Activated naive CD8-positive, alpha-beta T cell treated with anti-CD3 and anti-CD28 coated beads, Interleukin-2, amount 10 ng/mL, durations not matched to agents 7 days and 5 days (primary cell): ENCODE results near the gene MACROD2. TPM values are rescaled to one million over a fixed set of nuclear protein-coding genes. Genes with fewer than 3 reads are reported as not detected.

ENCODE experiments used
- ATAC-seq: fragments of 150-1000 bp; cut with Tn5 transposase; one replicate; pipeline ENCODE4 v1.10.0; 2021; ENCODE audit warnings: low read depth, moderate library complexity
- POLR2A ChIA-PET: fragments of 350-600 bp; sonication (Branson Sonifier 250); formaldehyde crosslinking; loops from one replicate; lab custom pipeline; 2021; ENCODE audit warnings: antibody characterized with exemption; lab: Charles Lee
- DNase-seq: peaks from one replicate; pipeline ENCODE4 v3.0.0; 2021
- H3K27ac Mint-ChIP-seq: one replicate; pipeline ENCODE4 v1.8.0; 2022; ENCODE audit warnings: mild to moderate bottlenecking, mixed read lengths
- H3K27me3 Mint-ChIP-seq: one replicate; pipeline ENCODE4 v1.8.0; 2022; ENCODE audit warnings: mild to moderate bottlenecking, moderate library complexity, mixed read lengths
- H3K36me3 Mint-ChIP-seq: one replicate; pipeline ENCODE4 v1.8.0; 2021; ENCODE audit warnings: mild to moderate bottlenecking, mixed read lengths
- H3K4me1 Mint-ChIP-seq: one replicate; pipeline ENCODE4 v1.8.0; 2021; ENCODE audit warnings: mixed read lengths
- H3K4me3 Mint-ChIP-seq: one replicate; pipeline ENCODE4 v1.8.0; 2022; ENCODE audit warnings: mild to moderate bottlenecking, moderate library complexity, mixed read lengths
- H3K9me3 Mint-ChIP-seq: one replicate; pipeline ENCODE4 v1.8.0; 2021; ENCODE audit warnings: mixed read lengths
- total RNA-seq, 2 experiments: library from RNA; stranded (reverse); gene quantifications; one replicate each; pipeline ENCODE4 v1.2.3, GENCODE V29; 2021

Gene MACROD2
- total RNA-seq, 2 experiments from 2014 or later: not detected

GRCh38 chr20:15031546-15032351 lies 1036.4 kb downstream of the MACROD2 start:
- H3K36me3 Mint-ChIP-seq: no peaks in the 10 kb centered on the region
- H3K27me3 Mint-ChIP-seq: no peaks in the 10 kb centered on the region
- ATAC-seq (no peak), DNase-seq (no peak)
- H3K27ac Mint-ChIP-seq: no peak overlapping the region
- POLR2A ChIA-PET: no interaction called here
- no peaks in the 10 kb centered on the region for H3K4me1 Mint-ChIP-seq
- peaks cover 3% of the 10 kb centered on the region for H3K9me3 Mint-ChIP-seq
- no peak overlapping the region for H3K4me3 Mint-ChIP-seq

GRCh38 chr20:15032352-15032622 lies 1037.0 kb downstream of the MACROD2 start:
- POLR2A ChIA-PET: no interaction called here
- no peak overlapping the region for H3K4me3 Mint-ChIP-seq
- no peak for DNase-seq

DNA sequence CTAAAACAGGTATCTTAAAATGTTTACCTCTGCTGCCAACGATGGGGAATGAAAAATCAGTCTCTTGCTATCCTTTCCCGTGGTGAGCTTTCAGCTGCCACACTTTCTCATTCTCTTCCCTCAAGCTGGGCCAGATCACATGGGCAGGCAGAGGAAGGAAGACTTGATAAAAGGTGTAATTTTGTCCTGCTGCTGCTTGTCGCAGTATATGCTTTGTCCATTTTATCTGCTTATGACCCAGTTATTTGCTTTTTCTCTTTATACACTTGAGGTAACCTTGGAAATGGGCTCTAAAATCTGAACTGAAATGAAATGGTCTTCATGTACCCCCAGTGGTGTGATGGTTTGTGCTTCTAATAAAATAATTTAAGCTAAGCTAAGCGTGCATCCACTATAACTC lies 1038.0 kb downstream of the MACROD2 start:
- ATAC-seq (no peak), DNase-seq (no peak)
- Mint-ChIP-seq H3K27ac (no peak overlapping the region), H3K36me3 (no peaks in the 10 kb centered on the region), H3K27me3 (no peaks in the 10 kb centered on the region), H3K4me1 (no peaks in the 10 kb centered on the region), H3K9me3 (peaks cover 3% of the 10 kb centered on the region), H3K4me3 (no peak overlapping the region)
- POLR2A ChIA-PET: no interaction called here

More at GRCh38 chr20:15032352-15032622, 1037.0 kb downstream of the MACROD2 start:
- ATAC-seq: no peak
- Mint-ChIP-seq H3K27me3 (no peaks in the 10 kb centered on the region), H3K4me1 (no peaks in the 10 kb centered on the region), H3K36me3 (no peaks in the 10 kb centered on the region), H3K27ac (no peak overlapping the region), H3K9me3 (peaks cover 3% of the 10 kb centered on the region)

- H3K27me3 Mint-ChIP-seq: no peaks in the 10 kb centered on the region
- no peak for DNase-seq
- peaks cover 3% of the 10 kb centered on the region for H3K9me3 Mint-ChIP-seq
- H3K36me3 Mint-ChIP-seq: no peaks in the 10 kb centered on the region
- H3K4me3 Mint-ChIP-seq: no peak overlapping the region
- no peaks in the 10 kb centered on the region for H3K4me1 Mint-ChIP-seq
- no peak overlapping the region for H3K27ac Mint-ChIP-seq
- POLR2A ChIA-PET: no interaction called here
- no peak for ATAC-seq
Observed at GRCh38 chr20:15033891-15034290, 1038.6 kb downstream of the MACROD2 start.

- ATAC-seq: no peak
- DNase-seq: no peak
- no peak overlapping the region for H3K4me3 Mint-ChIP-seq
- no peak overlapping the region for H3K27ac Mint-ChIP-seq
- no peaks in the 10 kb centered on the region for H3K4me1 Mint-ChIP-seq
- H3K36me3 Mint-ChIP-seq: no peaks in the 10 kb centered on the region
- POLR2A ChIA-PET: no interaction called here
- H3K9me3 Mint-ChIP-seq: peaks cover 3% of the 10 kb centered on the region
- no peaks in the 10 kb centered on the region for H3K27me3 Mint-ChIP-seq
Observed at GRCh38 chr20:15036948-15037347, 1041.6 kb downstream of the MACROD2 start.

GRCh38 chr20:15039088-15039752 lies 1043.9 kb downstream of the MACROD2 start:
- ATAC-seq (no peak), DNase-seq (no peak)
- Mint-ChIP-seq H3K27me3 (no peaks in the 10 kb centered on the region), H3K36me3 (no peaks in the 10 kb centered on the region), H3K4me3 (no peak overlapping the region), H3K9me3 (peaks cover 2% of the 10 kb centered on the region), H3K4me1 (no peaks in the 10 kb centered on the region), H3K27ac (no peak overlapping the region)
- POLR2A ChIA-PET: no interaction called here

GRCh38 chr20:15042723-15043122 lies 1047.4 kb downstream of the MACROD2 start:
- no peak for DNase-seq
- POLR2A ChIA-PET: no interaction called here
- no peak for ATAC-seq
- Mint-ChIP-seq H3K36me3 (no peaks in the 10 kb centered on the region), H3K27ac (no peak overlapping the region), H3K4me3 (no peak overlapping the region), H3K27me3 (no peaks in the 10 kb centered on the region), H3K9me3 (peaks cover 2% of the 10 kb centered on the region), H3K4me1 (no peaks in the 10 kb centered on the region)

DNA sequence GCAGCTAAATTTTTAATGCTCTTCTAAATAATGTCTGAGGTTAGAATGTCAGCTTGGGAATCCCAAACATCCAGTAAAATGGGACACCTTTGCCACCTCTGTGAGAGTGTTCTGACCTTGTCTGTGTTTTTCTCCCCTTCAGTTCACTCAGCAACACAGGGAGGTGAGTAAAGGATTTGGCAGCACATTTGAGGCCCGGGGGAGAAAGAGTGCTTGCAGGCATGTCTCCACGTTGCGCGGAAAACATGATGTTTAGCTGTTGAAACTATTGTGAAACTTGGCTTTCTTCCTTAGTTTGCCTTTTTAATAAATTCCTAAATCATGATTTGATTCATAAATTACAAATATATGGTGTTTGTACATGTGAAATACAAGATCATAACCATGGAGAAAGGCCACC lies 1049.9 kb downstream of the MACROD2 start:
- ATAC-seq: no peak
- Mint-ChIP-seq H3K36me3 (no peaks in the 10 kb centered on the region), H3K4me1 (no peaks in the 10 kb centered on the region), H3K9me3 (peaks cover 2% of the 10 kb centered on the region), H3K4me3 (no peak overlapping the region), H3K27me3 (no peaks in the 10 kb centered on the region), H3K27ac (no peak overlapping the region)
- no peak for DNase-seq
- POLR2A ChIA-PET: no interaction called here

DNA sequence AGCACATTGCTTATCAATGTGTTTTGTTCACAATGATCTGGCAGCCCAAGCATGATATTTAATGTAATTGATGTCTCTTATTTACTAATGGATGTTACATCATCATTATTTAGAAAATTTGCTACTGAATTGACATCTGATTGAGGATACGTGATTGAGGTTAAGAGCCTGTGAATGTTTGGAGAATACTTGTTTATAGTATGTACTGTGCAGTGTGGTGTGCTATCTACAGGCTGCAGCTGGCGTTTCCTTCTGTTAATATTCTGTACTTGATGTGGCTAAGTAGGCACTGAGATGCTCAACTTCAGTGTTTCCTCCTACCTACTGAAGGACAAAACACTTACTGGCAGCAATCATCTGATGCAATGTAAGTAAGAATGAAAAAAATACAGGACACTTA lies 1051.7 kb downstream of the MACROD2 start:
- Mint-ChIP-seq H3K36me3 (no peaks in the 10 kb centered on the region), H3K27me3 (no peaks in the 10 kb centered on the region), H3K4me1 (no peaks in the 10 kb centered on the region), H3K9me3 (peaks cover 2% of the 10 kb centered on the region), H3K27ac (no peak overlapping the region), H3K4me3 (no peak overlapping the region)
- ATAC-seq (no peak), DNase-seq (no peak)
- POLR2A ChIA-PET: no interaction called here

- POLR2A ChIA-PET: no interaction called here
- H3K9me3 Mint-ChIP-seq: peaks cover 2% of the 10 kb centered on the region
- H3K4me1 Mint-ChIP-seq: no peaks in the 10 kb centered on the region
- no peaks in the 10 kb centered on the region for H3K36me3 Mint-ChIP-seq
- ATAC-seq (no peak), DNase-seq (no peak)
- H3K4me3 Mint-ChIP-seq: no peak overlapping the region
- H3K27me3 Mint-ChIP-seq: no peaks in the 10 kb centered on the region
- H3K27ac Mint-ChIP-seq: no peak overlapping the region
Observed at GRCh38 chr20:15047601-15048000, 1052.3 kb downstream of the MACROD2 start.

GRCh38 chr20:15056246-15056645 lies 1060.9 kb downstream of the MACROD2 start:
- Mint-ChIP-seq H3K4me3 (no peak overlapping the region), H3K9me3 (peaks cover 1% of the 10 kb centered on the region), H3K4me1 (no peaks in the 10 kb centered on the region), H3K27ac (no peak overlapping the region), H3K27me3 (no peaks in the 10 kb centered on the region), H3K36me3 (no peaks in the 10 kb centered on the region)
- DNase-seq (no peak), ATAC-seq (no peak)
- POLR2A ChIA-PET: no interaction called here

GRCh38 chr20:15058841-15059240 lies 1063.5 kb downstream of the MACROD2 start:
- H3K27ac Mint-ChIP-seq: no peak overlapping the region
- POLR2A ChIA-PET: no interaction called here
- no peak for DNase-seq
- no peak for ATAC-seq
- peaks cover 1% of the 10 kb centered on the region for H3K9me3 Mint-ChIP-seq
- H3K4me1 Mint-ChIP-seq: no peaks in the 10 kb centered on the region
- H3K4me3 Mint-ChIP-seq: no peak overlapping the region
- H3K36me3 Mint-ChIP-seq: no peaks in the 10 kb centered on the region
- H3K27me3 Mint-ChIP-seq: no peaks in the 10 kb centered on the region

DNA sequence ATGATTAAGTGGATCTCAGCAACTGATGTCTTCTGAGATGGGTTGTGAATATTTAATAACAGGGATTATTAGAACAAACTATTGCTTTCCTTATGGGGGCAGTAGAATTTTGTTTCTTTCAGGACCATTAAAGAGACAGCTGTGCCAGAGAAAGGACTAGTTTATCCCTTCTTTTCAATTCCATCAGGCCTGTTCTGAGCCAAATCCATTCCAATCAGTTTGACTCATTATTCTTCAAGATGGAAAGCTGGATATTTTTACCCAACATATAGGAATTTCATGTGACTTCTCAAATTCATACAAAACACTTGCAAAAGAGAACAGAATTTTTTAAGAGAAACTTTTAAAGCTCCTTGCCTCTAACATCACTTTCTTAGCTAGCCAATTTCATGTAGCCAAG lies 1064.1 kb downstream of the MACROD2 start:
- no peak overlapping the region for H3K4me3 Mint-ChIP-seq

More for the DNA sequence above, 1064.1 kb downstream of the MACROD2 start:
- ATAC-seq: no peak
- Mint-ChIP-seq H3K9me3 (peaks cover 1% of the 10 kb centered on the region), H3K27ac (no peak overlapping the region), H3K4me1 (no peaks in the 10 kb centered on the region), H3K36me3 (no peaks in the 10 kb centered on the region), H3K27me3 (no peaks in the 10 kb centered on the region)
- POLR2A ChIA-PET: no interaction called here
- no peak for DNase-seq
